HepG2 (cell line): ENCODE results near the gene CELSR3. TPM values are rescaled to one million over a fixed set of nuclear protein-coding genes. Genes with fewer than 3 reads are reported as not detected.

Source experiments
- ELF4 ChIP-seq: sonication (generic); formaldehyde crosslinking; IDR thresholded peaks from 2 replicates; pipeline ENCODE4 v1.5.0; 2020; ENCODE audit warnings: missing genetic modification reagents, mild to moderate bottlenecking, moderate library complexity, borderline replicate concordance
- EP300 ChIP-seq, 3 experiments: sonication (generic) in 1 of 3; formaldehyde crosslinking in 1 of 3; IDR thresholded peaks; 2 replicates each; pipeline versions ENCODE4 v1.5.1 to v1.6.1; 2011 to 2020; ENCODE audit warnings: low read depth in 2 of 3, low read length in 2 of 3, borderline replicate concordance in 1 of 3, improper control_type of control experiment in 1 of 3, mild to moderate bottlenecking in 1 of 3, missing genetic modification reagents in 1 of 3, moderate library complexity in 1 of 3
- KAT8 ChIP-seq: IDR thresholded peaks from 2 replicates; pipeline ENCODE4 v1.6.1; 2016; ENCODE audit warnings: missing genetic modification reagents, missing compliant biosample characterization
- KDM3A ChIP-seq: IDR thresholded peaks from 2 replicates; pipeline ENCODE4 v1.6.1; 2018; ENCODE audit warnings: low read depth, missing compliant biosample characterization
- MEF2D ChIP-seq: sonication (generic); formaldehyde crosslinking; IDR thresholded peaks from 2 replicates; pipeline ENCODE4 v1.5.1; 2020; ENCODE audit warnings: mild to moderate bottlenecking, missing genetic modification reagents
- POLR2A ChIP-seq, 2 experiments: IDR thresholded peaks; 2 replicates each; pipeline ENCODE4 v1.6.1; 2011; ENCODE audit warnings: low read depth in 2 of 2, low read length in 2 of 2, mild to moderate bottlenecking in 1 of 2, moderate library complexity in 1 of 2; ENCODE audit not compliant: insufficient read depth in 1 of 2
- RAD21 ChIP-seq: fragments of 450-650 bp; formaldehyde crosslinking; IDR thresholded peaks from 2 replicates; pipeline ENCODE4 v1.5.0; 2020; ENCODE audit warnings: mild to moderate bottlenecking
- RAD51 ChIP-seq: fragments of 450-650 bp; IDR thresholded peaks from 2 replicates; pipeline ENCODE4 v1.6.1; 2016; ENCODE audit warnings: borderline replicate concordance
- SP2 ChIP-seq: sonication (generic); formaldehyde crosslinking; IDR thresholded peaks from 2 replicates; pipeline ENCODE4 v1.5.1; 2020; ENCODE audit warnings: mild to moderate bottlenecking, missing genetic modification reagents
- TCF12 ChIP-seq, 2 experiments: fragments of 450-650 bp in 1 of 2; sonication (generic) in 1 of 2; formaldehyde crosslinking in 1 of 2; IDR thresholded peaks; 2 replicates each; pipeline versions ENCODE4 v1.6.1 to v1.8.0; 2017 to 2022; ENCODE audit warnings: antibody characterized with exemption in 1 of 2, mild to moderate bottlenecking in 1 of 2, missing genetic modification reagents in 1 of 2, moderate library complexity in 1 of 2
- ZFY ChIP-seq: sonication (generic); formaldehyde crosslinking; IDR thresholded peaks from 2 replicates; pipeline ENCODE4 v1.4.0; 2020; ENCODE audit warnings: missing genetic modification reagents
- ZNF264 ChIP-seq: sonication (generic); formaldehyde crosslinking; IDR thresholded peaks from 2 replicates; pipeline ENCODE4 v1.4.0; 2020; ENCODE audit warnings: missing genetic modification reagents
- ZNF282 ChIP-seq: fragments of 450-650 bp; IDR thresholded peaks from 2 replicates; pipeline ENCODE4 v1.6.1; 2018; ENCODE audit not compliant: partially characterized antibody
- ZNF468 ChIP-seq: sonication (generic); formaldehyde crosslinking; IDR thresholded peaks from 2 replicates; pipeline ENCODE4 v1.8.0; 2022; ENCODE audit warnings: mild to moderate bottlenecking, moderate library complexity, missing genetic modification reagents
- ZNF501 ChIP-seq: sonication (generic); formaldehyde crosslinking; IDR thresholded peaks from 2 replicates; pipeline ENCODE4 v1.5.1; 2020; ENCODE audit warnings: mild to moderate bottlenecking, moderate library complexity, missing genetic modification reagents
- ZNF569 ChIP-seq: sonication (generic); formaldehyde crosslinking; IDR thresholded peaks from 2 replicates; pipeline ENCODE4 v1.5.0; 2020; ENCODE audit warnings: mild to moderate bottlenecking, missing genetic modification reagents, moderate library complexity, borderline replicate concordance
- ZNF615 ChIP-seq: sonication (generic); formaldehyde crosslinking; IDR thresholded peaks from 2 replicates; pipeline ENCODE4 v1.5.0; 2020; ENCODE audit warnings: mild to moderate bottlenecking, missing genetic modification reagents, borderline replicate concordance
- ZSCAN31 ChIP-seq: sonication (generic); formaldehyde crosslinking; IDR thresholded peaks from 2 replicates; pipeline ENCODE4 v1.5.0; 2020; ENCODE audit warnings: low read depth, mild to moderate bottlenecking, missing genetic modification reagents
- polyA plus RNA-seq, 8 experiments: library from polyadenylated mRNA; depleted of rRNA in 3 of 8; stranded (reverse) in 7 of 8; unstranded in 1 of 8; fragments of >200 nt; fragmentation: Illumina TruSeq in 4 of 8; extraction: Trizol in 4 of 8; gene quantifications; 2 replicates each; pipeline versions ENCODE4 v1.2.1 to v1.2.3, GENCODE V29; 2011 to 2016; ENCODE audit warnings: low read depth in 4 of 8, missing spikeins in 1 of 8, mixed read lengths in 1 of 8; ENCODE audit not compliant: insufficient read depth in 1 of 8
- total RNA-seq, 5 experiments: library from RNA; depleted of rRNA; stranded (reverse); fragments of >200 nt; fragmentation: Illumina TruSeq; extraction: Trizol; gene quantifications; 2 replicates each; pipeline ENCODE4 v1.2.3, GENCODE V29; 2016; ENCODE audit warnings: low read depth in 1 of 5
- TF ChIP-seq, protein P1 (sequence below): sonication (generic); formaldehyde crosslinking; IDR thresholded peaks from 2 replicates; pipeline ENCODE4 v1.5.1; 2020; ENCODE audit warnings: missing genetic modification reagents, mild to moderate bottlenecking, borderline replicate concordance
- TF ChIP-seq, protein P2 (sequence below): sonication (generic); formaldehyde crosslinking; conservative IDR thresholded peaks from 2 replicates; pipeline ENCODE4 v1.4.0; 2020; ENCODE audit warnings: mild to moderate bottlenecking, missing genetic modification reagents, moderate library complexity
- TF ChIP-seq, protein P3 (sequence below): IDR thresholded peaks from 2 replicates; pipeline ENCODE4 v1.6.1; 2016; ENCODE audit warnings: missing biosample characterization, missing genetic modification reagents, low read depth

The CELSR3 gene
- total and polyA plus RNA-seq, 2 of the 13 experiments (the other 11 are each of a cell fraction or from before 2014, with no cell fraction given): 5.4 to 6.7 TPM

DNA sequence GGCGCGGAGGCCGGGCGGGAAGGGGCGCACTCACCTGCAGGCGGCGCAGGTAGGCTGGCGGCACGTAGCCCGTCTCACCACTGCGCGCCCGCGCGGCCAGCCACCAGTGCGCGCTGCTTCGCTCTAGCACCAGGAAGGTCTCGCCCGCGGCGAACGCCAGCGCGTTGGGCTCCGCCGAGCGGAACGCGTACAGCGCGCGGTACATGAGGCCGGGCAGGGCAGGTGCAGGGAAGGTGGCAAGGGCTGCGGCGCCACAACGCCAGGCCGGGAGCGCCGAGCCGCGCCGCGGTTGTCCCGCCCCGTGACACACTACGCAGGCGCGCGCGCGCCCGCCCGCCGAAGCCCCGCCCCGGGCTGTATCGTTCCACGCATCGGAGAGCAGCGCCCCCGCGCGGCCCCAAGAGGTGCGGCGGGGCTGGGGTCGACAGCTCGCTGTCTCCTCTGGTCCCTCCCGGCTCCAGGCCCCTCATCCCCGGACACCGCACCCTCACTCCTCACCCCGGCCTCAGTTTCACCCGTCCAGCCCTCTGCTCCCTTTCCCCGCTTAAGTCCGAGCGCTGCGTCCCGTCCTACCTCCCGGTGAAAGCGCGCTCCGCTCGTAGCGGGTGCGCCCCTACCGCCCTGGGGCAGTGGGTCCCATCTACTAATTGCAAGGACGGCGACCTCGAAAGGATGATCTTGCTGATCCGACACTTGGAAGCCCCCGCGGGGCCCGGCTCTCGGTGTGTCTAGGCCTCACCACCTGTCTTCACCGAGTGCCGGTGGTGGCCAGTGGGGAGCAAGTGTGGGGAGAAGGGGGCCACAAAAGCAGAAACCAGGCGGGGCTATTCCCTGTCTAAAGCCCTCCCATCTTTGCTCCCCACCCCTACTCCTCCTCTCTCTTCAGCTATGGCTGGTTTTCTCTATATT, 23.2 kb upstream of the CELSR3 start, which contains the start of gene NCKIPSD (continued):
- TF ChIP-seq SP2 (CRISPR knock-in tag): peak; percentile 74
- no peak for TF ChIP-seq ZNF264
- TF ChIP-seq, protein P1, sequence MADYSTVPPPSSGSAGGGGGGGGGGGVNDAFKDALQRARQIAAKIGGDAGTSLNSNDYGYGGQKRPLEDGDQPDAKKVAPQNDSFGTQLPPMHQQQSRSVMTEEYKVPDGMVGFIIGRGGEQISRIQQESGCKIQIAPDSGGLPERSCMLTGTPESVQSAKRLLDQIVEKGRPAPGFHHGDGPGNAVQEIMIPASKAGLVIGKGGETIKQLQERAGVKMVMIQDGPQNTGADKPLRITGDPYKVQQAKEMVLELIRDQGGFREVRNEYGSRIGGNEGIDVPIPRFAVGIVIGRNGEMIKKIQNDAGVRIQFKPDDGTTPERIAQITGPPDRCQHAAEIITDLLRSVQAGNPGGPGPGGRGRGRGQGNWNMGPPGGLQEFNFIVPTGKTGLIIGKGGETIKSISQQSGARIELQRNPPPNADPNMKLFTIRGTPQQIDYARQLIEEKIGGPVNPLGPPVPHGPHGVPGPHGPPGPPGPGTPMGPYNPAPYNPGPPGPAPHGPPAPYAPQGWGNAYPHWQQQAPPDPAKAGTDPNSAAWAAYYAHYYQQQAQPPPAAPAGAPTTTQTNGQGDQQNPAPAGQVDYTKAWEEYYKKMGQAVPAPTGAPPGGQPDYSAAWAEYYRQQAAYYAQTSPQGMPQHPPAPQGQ (CRISPR knock-in tag): peak; percentile 93; the same call in 1 of the 2 replicates
- TF ChIP-seq ZNF468 (CRISPR knock-in tag): no peak
- peak; percentile 92 for TF ChIP-seq ZSCAN31 (CRISPR knock-in tag)
- TF ChIP-seq ZFY (CRISPR knock-in tag): peak; percentile 96
- peak; percentile 81; the same call in 1 of the 2 replicates for TF ChIP-seq RAD21 (CRISPR knock-in tag)
- TF ChIP-seq KAT8 (CRISPR knock-in tag): peak; percentile 65
- TF ChIP-seq, protein P2, sequence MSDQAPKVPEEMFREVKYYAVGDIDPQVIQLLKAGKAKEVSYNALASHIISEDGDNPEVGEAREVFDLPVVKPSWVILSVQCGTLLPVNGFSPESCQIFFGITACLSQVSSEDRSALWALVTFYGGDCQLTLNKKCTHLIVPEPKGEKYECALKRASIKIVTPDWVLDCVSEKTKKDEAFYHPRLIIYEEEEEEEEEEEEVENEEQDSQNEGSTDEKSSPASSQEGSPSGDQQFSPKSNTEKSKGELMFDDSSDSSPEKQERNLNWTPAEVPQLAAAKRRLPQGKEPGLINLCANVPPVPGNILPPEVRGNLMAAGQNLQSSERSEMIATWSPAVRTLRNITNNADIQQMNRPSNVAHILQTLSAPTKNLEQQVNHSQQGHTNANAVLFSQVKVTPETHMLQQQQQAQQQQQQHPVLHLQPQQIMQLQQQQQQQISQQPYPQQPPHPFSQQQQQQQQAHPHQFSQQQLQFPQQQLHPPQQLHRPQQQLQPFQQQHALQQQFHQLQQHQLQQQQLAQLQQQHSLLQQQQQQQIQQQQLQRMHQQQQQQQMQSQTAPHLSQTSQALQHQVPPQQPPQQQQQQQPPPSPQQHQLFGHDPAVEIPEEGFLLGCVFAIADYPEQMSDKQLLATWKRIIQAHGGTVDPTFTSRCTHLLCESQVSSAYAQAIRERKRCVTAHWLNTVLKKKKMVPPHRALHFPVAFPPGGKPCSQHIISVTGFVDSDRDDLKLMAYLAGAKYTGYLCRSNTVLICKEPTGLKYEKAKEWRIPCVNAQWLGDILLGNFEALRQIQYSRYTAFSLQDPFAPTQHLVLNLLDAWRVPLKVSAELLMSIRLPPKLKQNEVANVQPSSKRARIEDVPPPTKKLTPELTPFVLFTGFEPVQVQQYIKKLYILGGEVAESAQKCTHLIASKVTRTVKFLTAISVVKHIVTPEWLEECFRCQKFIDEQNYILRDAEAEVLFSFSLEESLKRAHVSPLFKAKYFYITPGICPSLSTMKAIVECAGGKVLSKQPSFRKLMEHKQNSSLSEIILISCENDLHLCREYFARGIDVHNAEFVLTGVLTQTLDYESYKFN: peak; percentile 32
- TF ChIP-seq ZNF501 (CRISPR knock-in tag): peak; percentile 83; the same call in 1 of the 2 replicates
- TF ChIP-seq KDM3A: no peak
- TF ChIP-seq, protein P3, sequence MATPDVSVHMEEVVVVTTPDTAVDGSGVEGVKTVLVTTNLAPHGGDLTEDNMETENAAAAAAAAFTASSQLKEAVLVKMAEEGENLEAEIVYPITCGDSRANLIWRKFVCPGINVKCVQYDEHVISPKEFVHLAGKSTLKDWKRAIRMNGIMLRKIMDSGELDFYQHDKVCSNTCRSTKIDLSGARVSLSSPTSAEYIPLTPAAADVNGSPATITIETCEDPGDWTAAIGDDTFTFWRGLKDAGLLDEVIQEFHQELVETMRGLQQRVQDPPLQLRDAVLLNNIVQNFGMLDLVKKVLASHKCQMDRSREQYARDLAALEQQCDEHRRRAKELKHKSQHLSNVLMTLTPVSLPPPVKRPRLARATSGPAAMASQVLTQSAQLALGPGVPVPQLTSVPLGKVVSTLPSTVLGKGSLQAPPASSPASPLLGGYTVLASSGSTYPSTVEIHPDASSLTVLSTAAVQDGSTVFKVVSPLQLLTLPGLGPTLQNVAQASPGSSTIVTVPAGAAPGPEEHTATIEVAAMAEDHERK (CRISPR knock-in tag): peak; percentile 58; the same call in 1 of the 2 replicates
- TF ChIP-seq ELF4 (CRISPR knock-in tag): no peak
- no peak for TF ChIP-seq ZNF615 (CRISPR knock-in tag)
- TF ChIP-seq RAD51: no peak
- TF ChIP-seq ZNF569 (CRISPR knock-in tag): no peak
- TF ChIP-seq TCF12 (IDR thresholded peaks at IDR 0.05): no peak
- peak; percentile 72 for TF ChIP-seq TCF12 (CRISPR knock-in tag; IDR thresholded peaks at IDR 0.05)
- TF ChIP-seq POLR2A (IDR thresholded peaks at IDR 0.05; ENCODE audit: insufficient read depth in 1 of 2, low read depth in 2 of 2, low read length in 2 of 2): peak in 1 of 2 experiments; percentile 84; a peak in 2 of 4 replicates
- TF ChIP-seq ZNF282: no peak
- TF ChIP-seq MEF2D (CRISPR knock-in tag): no peak
- no peak for TF ChIP-seq EP300 (IDR thresholded peaks at IDR 0.05; ENCODE audit: low read depth in 2 of 2, low read length in 2 of 2)
- peak; percentile 49; the same call in 1 of the 2 replicates for TF ChIP-seq EP300 (CRISPR knock-in tag; IDR thresholded peaks at IDR 0.05; ENCODE audit: borderline replicate concordance)
